ENCODE measurements around the gene USP44.
A peak's percentile ranks its signal among the peaks of the same experiment; 100 is the strongest.

USP44 gene

DNA sequence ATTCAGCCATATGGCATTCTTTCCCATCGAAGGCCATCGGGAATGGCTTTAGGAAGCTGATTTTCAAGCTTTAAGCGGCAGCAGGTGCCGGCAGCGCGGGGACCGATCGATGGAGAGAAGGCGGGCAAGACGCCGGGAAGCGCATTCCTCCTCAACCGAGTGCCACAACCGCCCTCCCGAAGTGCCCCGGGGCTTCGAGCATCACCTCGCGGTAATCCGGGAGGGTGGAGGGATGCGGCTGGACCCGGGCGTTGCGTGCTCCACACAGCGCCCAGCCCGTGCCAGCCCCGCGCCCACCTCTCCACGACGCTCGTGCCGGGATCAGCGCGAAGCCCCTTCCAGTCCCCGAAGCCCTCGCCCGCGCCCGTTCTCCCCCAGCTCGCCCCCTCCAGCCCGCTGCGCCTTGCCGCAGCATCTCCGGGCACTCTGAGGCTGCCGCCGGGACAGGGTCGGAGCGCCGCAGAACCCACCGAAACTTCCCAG is 3.2 kb downstream of the USP44 start:
- DNase-seq, result peak; percentile 29

DNA sequence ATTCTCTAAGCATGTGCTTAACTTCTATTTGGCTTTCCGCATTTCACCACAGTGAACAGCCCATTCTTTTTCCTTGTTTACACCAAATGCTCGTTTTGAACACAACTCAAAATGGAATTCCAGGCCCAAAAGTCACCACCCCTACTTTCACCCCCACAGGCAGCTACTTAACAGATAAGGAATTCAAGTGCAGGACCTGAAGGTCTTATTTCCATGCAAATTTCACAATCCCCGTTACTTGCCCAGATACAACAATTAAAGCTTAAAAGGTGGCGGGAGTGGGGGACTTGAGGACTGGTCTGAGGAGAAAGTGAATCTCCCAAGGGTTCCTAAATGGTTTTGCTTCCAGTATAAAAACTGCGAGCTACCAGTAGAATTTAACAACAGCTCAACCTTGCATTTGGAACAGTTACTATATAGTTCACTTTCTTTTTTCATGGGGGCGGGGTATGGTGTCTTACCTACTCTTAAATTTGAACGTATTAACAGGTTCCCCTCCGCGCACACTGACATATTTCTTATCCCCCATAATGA is 3.7 kb downstream of the USP44 start:
- no peak for DNase-seq

DNA sequence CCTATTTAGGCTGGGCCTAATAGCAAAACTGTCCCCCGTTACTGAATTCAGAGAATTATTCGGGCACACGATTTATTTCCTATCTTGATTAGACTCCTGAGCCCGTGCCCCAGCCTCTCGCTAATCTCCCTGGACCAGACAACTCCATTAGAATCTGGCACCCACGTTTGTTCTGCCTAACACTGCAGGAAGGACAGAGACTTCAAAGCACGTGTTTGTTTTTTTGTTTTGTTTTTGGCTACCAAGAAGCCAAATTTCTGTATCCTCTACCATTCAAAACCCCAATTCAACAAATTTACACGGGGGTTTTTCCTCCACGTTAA is 4.8 kb downstream of the USP44 start:
- DNase-seq, result no peak

DNA sequence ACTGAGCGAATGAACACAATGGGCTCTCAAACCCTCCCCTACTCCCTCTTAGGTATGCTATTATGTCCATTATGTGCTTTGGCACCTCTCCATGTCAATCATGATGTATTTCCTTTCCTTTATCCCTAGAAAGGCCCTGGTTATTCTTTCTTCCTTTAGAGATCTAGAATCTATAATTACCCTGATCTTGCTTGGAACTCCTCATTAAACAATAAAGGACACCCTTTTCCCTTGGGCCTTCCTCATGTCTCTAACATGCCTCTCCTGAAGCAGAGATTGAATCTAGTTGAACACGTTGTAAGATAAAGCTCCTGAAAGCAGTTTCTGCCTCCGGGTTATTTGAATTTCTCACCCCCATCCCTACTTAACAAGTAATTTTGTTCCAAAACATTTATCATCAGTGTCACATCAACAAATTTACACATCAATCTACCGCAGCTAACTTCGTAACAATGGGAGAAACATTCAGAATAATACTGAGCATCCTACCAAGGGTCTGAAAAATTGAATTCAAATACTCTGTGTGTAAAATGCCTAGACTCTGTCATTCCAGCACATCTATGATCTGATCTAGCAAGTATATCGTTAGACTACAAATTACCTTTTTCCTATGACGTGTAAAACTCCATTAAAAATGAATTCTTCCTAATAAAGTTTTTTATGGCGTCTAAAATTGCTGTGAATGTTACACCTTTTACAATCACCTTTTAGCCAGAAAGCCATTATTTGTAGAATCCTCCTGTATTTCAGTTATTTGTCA is 5.4 kb downstream of the USP44 start:
- DNase-seq, result no peak

DNA sequence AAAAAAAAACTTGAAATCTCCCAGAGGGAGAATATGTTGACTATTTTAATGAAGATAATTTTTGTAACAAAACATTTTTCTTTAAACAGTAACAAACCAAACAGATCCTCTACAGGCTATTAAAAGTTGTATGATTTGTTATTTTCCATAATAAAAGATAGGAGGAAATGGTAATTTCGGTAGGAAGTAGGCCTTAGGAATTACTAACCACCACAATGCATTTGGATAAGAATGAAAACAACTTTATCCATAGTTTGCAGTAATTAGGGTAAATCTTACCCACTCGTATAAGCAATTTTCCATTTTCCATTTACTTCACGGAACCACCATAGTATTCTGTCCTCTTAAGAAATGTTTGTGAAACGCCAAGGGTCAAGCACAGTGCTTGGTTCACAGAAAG is 6.0 kb downstream of the USP44 start:
- DNase-seq, result no peak

DNA sequence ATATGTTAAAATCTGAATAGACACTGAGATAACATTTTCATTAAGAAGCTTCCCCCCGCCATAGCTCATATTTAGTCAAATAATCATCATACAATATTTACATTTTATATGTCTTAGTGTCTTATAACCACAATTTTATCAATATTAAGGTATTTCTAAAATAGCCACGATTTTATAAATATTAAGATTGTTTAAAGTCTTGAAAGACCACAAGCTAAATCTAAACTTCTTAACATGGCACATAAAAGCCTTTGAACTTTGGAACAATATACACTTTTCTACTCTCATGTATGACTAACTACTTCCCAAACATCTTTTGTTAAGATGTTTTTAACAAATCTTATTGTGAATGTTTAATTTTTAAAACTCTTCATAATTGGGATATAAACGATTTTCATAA is 6.5 kb downstream of the USP44 start:
- no peak for DNase-seq

DNA sequence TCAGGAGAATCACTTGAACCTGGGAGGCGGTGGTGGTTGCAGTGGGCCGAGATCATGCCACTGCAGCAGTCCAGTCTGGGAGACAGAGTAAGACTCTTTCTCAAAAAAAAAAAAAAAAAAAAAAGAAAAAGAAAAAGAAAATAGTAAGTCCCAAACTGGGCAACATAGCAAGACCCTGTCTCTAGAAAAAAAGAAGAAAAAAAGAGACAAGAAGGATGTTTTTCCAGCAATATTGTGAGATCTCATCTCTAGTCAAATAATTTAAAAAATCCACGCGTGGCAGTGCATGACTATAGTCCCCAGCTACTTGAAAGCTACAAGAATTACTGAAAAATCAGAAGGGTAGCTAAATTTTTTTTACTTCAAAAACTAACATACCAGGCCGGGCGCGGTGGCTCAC is 8.0 kb downstream of the USP44 start:
- DNase-seq, result no peak

DNA sequence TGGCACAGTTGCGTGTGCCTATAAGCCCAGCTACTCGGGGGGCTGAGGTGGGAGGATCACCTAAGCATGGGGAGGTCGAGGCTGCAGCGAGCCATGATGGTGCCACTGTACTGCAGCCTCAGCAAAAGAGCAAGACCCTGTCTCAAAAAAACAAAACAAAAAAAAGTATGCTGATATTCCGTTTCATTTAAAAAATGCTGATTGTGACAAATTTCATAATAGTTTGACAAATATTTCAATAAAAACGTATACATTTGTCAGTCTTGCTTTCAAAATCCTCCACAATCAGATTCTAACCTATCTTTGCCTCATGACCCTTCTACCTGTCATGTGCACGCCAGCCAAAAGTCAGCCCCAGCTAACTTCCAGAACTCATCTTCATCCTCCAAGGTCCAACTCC is 9.8 kb downstream of the USP44 start:
- DNase-seq, result no peak

DNA sequence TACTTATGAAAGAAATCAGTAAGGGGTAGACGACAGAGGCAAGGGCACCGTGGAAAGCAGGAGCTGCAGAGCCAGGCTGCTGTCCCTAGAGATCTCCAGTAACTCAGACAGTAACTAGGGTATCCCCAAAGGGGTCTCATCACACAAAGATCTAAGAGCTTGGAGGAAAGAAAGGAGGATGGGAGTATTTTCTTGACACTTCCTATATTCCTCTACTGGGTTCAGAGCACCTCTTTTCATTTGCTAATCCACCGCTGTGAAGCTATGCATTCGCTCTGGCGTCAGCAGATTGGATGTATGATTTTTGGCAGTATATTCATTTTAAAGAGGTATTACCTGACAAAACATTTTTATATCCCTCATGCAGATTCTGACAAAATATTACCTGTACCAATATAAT is 12.6 kb downstream of the USP44 start:
- DNase-seq, result no peak

DNA sequence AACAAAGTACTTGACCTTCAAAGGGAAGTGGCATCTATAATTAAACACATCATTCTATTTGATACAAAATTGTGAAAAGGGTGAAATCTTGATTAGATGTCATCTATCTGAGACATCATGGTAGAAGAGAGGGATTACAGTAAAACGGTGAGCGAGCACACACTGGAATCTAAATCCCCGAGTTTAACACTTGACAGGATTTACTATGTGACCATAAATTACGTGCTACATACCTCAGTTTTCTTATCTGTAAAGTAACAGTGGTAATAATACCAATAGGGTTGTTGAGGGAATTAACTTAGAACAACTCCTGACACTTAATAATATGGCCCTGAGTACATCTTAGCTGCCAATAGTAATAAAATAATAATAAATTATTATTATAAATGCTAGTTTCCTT is 13.3 kb downstream of the USP44 start:
- DNase-seq, result no peak

DNA sequence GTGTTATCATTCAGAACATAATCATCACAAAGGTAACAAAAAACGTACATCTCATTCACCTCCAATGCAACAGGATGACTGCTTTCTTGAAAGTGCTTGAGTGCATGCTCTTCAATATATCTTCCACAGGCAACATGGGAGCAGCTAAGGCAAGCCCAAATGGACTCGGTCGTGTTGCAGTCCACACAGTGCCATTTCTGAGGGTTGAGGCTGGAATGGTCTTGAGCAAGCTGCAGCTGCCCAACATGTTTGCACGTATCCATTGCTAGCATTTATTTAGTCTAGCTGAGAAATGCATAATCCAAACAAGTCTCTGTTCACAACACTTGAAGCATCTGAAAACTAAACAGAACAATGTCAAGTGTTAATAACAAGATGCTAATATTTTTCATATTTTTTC is 17.3 kb downstream of the USP44 start:
- DNase-seq, result no peak

DNA sequence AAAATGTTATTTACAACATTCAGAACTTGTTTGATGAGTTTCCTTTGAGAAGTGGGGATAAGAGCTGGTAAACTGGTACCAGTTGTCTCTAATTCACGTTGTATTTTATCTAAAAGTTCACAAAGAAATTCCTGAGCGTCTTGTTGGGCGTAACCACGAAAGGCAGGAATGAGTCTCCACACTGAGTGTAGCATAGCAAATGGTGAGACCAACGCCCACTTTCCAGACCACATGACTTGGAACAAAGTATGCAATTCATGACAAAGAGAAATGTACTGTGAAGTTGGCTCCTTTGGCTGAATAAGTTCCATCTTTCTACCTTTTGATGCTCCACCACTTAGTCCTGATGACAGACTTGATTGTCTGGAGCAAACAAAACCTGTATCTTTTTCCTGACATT is 18.4 kb downstream of the USP44 start:
- DNase-seq, result no peak

DNA sequence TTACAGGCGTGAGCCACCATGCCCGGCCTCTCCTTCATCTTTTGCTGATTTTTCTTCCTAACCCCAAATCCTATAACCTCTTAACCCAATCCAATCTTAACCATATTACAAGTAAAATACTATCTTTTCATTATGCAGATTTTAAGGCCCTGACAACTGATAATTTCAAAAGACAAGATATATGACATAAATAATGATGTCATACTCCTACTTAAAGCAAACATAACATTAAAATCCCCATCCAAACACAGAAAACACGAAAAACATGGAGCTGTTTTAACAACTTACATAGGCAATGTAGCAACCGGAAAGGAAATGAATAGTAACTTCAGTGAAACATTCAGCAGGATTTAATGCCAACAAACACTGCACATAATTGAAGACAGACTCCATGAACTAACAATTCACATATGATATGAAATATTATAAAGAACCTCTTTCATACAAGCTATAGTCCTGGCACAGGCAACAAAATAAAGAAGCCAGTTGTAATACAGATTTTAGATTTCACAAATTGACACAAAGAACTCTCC is 21.5 kb downstream of the USP44 start:
- no peak for DNase-seq

DNA sequence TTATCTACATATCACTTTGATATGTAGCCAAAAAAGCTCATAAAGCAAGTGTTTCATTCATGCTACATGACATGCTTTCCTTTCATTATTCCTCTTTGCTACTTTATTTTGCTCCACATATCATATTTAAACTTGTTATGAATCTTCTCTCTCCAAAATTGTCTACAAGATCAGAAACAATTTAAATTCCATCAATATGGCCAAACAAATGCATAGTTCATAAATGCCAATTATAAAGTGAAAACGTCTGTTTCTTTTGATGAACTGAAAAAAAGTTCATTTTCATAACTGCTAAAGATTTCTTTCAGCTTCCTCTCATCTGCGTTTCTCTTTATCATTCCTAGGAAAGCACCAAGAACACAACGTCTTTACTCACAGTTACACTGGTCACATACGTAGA is 22.8 kb downstream of the USP44 start:
- DNase-seq, result no peak

DNA sequence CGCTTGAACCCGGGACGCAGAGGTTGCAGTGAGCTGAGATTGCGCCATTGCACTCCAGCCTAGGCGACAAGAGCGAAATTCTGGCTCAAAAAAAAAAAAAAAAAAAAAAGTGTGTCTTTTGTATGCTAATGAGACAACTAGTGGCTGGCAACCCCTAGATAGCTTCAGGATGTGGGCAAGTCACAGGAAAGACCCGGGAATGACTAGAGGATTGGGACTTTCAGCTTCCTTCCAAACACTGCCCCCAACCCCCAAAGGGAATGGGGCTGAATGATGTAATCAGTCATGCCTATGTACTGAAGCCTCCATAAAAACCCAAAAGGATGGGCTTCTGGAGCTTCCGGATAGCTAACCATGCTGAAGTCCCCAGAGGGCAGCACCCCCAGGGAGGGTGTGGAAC is 28.6 kb downstream of the USP44 start:
- DNase-seq, result no peak

DNA sequence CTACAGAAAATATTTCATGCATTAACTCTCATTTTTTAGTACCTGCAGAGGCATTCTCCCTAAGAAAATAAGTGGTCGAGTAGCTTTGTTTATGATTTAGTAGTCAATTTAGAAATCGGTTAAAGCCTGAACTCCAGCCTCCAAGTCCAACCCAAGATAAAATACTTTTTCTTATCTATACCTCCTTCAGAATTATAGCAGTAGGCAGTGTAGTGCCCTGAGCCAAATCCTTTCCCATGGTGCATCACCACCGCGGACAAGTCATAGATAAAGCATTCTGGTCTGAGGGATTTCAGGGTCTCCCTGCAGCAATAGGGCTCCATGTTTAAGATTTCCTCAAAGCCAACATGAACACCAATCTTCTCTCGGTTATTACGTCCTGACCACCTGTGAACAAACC is 30.5 kb downstream of the USP44 start:
- DNase-seq, result no peak

DNA sequence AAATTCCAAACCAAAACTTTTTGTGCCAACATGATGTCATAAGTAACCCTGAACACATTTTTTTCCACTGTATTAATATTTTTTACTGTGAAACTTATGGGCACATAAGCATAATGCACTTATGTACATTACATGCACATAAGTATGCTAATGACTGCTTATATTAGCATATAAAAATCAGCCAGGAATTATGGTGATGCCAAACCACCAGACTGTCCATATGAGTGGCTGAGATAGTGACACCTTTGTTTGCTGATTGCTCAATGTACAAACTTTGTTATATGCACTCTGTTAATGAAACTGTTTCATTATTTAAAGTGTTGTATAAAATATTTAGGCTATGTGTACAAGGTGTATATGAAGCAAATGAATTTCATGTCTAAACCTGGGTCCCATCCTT is 32.3 kb downstream of the USP44 start:
- DNase-seq, result no peak

DNA sequence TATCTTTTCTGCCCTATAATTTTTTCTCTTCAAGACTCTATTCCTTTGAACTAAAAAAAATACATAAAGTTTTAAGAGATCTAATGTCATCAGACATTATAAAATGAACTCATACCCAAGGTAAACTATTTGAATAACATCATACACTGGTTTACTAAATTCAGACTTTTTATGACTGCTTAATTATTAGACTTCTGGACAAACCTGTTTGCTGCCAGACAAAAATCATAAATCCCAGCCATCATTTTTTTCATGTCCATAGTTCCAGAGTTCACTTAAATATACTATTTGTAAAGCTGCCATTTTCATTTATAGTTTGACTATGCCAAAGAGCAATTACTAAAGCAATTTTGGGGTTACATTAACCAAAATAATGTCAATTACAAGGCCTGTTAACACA is 34.0 kb downstream of the USP44 start:
- no peak for DNase-seq

DNA sequence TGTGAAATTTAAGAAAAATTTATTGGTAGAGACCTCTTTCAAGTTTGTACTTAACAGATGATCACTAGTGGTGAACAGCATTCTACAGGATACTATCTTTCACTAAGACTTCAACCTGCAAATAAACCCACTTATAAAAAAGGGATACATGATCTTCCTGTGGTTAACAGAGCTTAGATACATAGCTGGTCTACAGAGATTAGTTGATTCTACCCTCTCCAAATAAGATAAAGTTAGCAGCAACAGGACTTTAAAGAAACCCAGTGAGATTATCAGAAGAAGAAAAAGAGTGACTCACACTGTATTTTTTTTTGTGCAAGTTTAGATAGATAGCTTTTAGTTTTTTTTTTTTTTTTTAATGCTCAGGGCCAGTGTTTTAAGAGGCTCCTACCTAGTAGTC is 34.5 kb downstream of the USP44 start:
- DNase-seq, result no peak

DNA sequence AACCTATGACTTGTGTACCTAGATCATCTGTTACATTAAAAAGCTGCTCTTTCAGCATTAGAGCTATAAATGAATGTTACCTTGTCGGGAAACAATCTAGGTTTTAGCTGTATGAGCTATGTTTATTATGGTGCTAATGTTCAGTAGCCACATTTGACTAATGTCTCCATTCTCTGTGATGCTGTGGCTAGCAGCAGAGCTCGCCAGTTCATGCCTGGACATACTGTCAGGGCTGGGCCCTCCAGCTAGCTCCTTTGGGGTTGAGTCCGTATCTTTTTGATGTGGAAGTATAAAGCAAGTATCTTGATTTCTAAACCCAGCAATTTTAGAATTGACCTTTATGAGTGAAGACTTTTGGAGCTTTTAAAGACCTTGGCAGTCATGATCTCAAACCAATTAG is 36.1 kb downstream of the USP44 start:
- no peak for DNase-seq

DNA sequence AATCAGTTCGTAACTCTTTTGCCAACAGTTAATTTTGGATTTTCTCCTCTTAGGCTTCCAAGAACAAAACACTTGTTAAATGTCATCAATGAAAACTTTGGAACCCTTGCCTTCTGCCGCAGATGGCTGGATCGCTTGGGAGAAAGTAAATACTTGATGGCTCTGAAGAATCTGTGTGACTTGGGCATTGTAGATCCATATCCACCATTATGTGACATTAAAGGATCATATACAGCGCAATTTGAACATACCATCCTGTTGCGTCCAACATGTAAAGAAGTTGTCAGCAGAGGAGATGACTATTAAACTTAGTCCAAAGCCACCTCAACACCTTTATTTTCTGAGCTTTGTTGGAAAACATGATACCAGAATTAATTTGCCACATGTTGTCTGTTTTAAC is 37.7 kb downstream of the USP44 start:
- DNase-seq, result no peak

DNA sequence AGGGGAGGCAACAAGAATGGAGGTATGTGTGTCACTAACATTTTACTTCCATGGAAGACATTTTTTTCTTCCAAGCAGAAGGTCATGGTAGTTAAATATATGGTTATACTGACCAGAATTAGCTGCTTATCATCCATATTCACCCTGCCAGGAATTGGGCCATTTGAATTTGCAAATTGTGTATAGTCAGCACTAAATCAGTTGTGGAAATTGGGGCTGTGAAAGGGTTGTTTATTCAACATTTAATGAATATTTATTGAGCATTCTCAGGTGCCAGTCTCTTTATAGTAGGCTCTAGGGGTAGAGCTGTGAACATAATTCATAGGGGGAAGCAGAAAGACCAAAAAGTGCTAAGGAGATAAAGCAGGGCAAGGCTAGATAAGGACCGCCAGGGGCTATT is 39.3 kb downstream of the USP44 start:
- no peak for DNase-seq

DNA sequence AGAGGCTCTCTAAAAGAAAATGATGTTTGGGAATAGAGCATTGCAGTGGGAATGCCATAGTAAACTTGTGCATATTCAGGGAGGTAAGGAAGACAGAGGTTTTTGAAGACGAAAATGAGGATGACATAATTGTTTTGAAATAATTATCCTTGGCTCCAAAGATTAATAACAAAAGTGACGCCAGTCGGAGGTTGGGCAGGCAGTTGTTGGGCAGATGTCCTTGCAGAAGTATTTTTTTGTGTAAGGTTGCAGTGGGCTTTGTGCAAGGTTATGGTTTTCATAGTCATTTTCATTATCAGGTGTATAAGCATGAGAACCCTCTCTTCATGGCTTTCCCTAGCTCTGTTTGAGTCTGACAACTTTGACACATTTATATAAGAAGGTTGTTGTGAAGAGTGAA is 42.0 kb downstream of the USP44 start:
- no peak for DNase-seq

DNA sequence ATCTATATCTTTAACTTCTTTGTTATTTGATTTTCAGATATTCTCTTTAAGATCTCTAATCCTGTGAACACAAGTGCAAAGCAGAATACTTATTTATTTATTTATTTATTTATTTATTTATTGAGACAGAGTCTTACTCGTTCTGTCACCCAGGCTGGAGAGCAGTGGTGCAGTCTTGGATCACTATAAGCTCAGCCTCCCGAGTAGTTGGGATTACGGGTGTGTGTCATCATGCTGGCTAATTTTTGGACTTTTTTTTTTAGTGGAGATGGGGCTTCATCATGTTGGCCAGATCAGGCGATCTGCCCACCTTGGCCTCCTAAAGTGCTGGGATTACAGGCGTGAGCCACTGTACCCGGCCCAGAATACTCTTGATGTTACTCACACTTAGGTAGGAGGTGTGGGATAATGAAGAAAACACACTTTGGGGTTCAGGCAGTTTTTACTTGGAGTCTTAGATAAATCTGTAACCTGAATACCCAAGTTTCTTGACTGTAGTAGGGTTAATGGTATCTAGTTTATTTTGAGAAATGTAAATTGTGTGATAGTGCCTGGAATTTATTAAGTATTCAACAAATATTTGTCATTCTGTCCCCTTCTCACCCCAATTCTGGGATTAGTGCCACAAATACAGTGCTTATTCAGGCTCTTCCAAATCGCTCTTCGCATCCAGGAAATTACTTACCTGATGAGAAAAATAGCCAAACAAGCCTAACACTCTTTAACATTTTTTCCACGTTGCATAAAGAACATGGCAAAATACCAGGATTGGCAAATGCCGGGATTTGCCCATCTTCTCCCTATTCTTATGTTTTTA is 44.4 kb downstream of the USP44 start:
- no peak for DNase-seq

Measured in femur (tissue), 1 donor.